BE2C (cell line): ENCODE measurements around the gene KRTAP5-7.
"Not testable (repeated sequence)": the region's sequence is repeated elsewhere in the genome, so short reads cannot be mapped to it uniquely, and the experiment has no call there.

Experiments
- DNase-seq: peaks from one replicate; pipeline ENCODE4 v3.0.0-alpha.2; 2020
- H3K27me3 ChIP-seq: fragments of 250-450 bp; sonication (Bioruptor Pico); 2 replicates; pipeline ENCODE4 v1.5.1; 2020; ENCODE audit warnings: mild to moderate bottlenecking
- H3K36me3 ChIP-seq: fragments of 250-450 bp; sonication (Bioruptor Pico); 2 replicates; pipeline ENCODE4 v1.5.1; 2020; ENCODE audit warnings: mild to moderate bottlenecking
- H3K4me1 ChIP-seq: fragments of 250-450 bp; sonication (Bioruptor Pico); 2 replicates; pipeline ENCODE4 v1.5.1; 2020
- H3K4me3 ChIP-seq: 2 replicates; pipeline ENCODE4 v1.5.1; 2011; ENCODE audit warnings: low read depth, low read length
- H3K9me3 ChIP-seq: fragments of 250-450 bp; sonication (Bioruptor Pico); 2 replicates; pipeline ENCODE4 v1.5.1; 2020
- CTCF ChIP-seq: IDR thresholded peaks from 2 replicates; pipeline ENCODE4 v1.5.1; 2012; ENCODE audit warnings: mild to moderate bottlenecking, low read depth, low read length

The KRTAP5-7 gene

GRCh38 chr11:71572811-71573210, 45.7 kb downstream of the KRTAP5-7 start:
- DNase-seq, result no peak
- Histone ChIP-seq H3K4me3 (no peak overlapping the region), H3K36me3 (no peaks in the 10 kb centered on the region), H3K4me1 (no peaks in the 10 kb centered on the region), H3K9me3 (no peaks in the 10 kb centered on the region), H3K27me3 (no peaks in the 10 kb centered on the region; the same call in 1 of the 2 replicates)
- no peak for TF ChIP-seq CTCF

- no peaks in the 10 kb centered on the region; the same call in 1 of the 2 replicates for H3K27me3 ChIP-seq
- no peaks in the 10 kb centered on the region for H3K4me1 ChIP-seq
- no peak for TF ChIP-seq CTCF
- no peaks in the 10 kb centered on the region for H3K9me3 ChIP-seq
- no peak for DNase-seq
- H3K36me3 ChIP-seq, result no peaks in the 10 kb centered on the region
- H3K4me3 ChIP-seq, result no peak overlapping the region
These were observed 47.4 kb downstream of the KRTAP5-7 start for GRCh38 chr11:71574418-71574817.

- Histone ChIP-seq H3K27me3 (no peaks in the 10 kb centered on the region; the same call in 1 of the 2 replicates), H3K4me1 (no peaks in the 10 kb centered on the region), H3K9me3 (no peaks in the 10 kb centered on the region), H3K4me3 (no peak overlapping the region), H3K36me3 (no peaks in the 10 kb centered on the region)
- no peak for DNase-seq
- TF ChIP-seq CTCF, result no peak
These were observed 48.8 kb downstream of the KRTAP5-7 start for GRCh38 chr11:71575723-71576424.

- H3K4me3 ChIP-seq, H3K4me1 ChIP-seq, H3K36me3 ChIP-seq, H3K27me3 ChIP-seq, H3K9me3 ChIP-seq, DNase-seq: not testable (repeated sequence)
These were observed 49.8 kb downstream of the KRTAP5-7 start for GRCh38 chr11:71576688-71577465.

GRCh38 chr11:71577469-71578004, 50.5 kb downstream of the KRTAP5-7 start:
- H3K36me3 ChIP-seq, result no peaks in the 10 kb centered on the region
- TF ChIP-seq CTCF, result no peak
- H3K27me3 ChIP-seq, result no peaks in the 10 kb centered on the region; the same call in 1 of the 2 replicates
- no peak overlapping the region for H3K4me3 ChIP-seq
- H3K4me1 ChIP-seq, result no peaks in the 10 kb centered on the region
- DNase-seq, result no peak
- H3K9me3 ChIP-seq, result no peaks in the 10 kb centered on the region
